Panc1 (cell line): Measurements from ENCODE around the gene CRLF1.

Experiments
- POLR2AphosphoS5 ChIP-seq: IDR thresholded peaks from 2 replicates; pipeline ENCODE4 v1.6.1; 2012; ENCODE audit warnings: mild to moderate bottlenecking, low read depth, low read length, moderate library complexity
- SIN3A ChIP-seq: IDR thresholded peaks from 2 replicates; pipeline ENCODE4 v1.6.1; 2012; ENCODE audit warnings: low read depth, mild to moderate bottlenecking, low read length, moderate library complexity, borderline replicate concordance; ENCODE audit not compliant: insufficient read depth
- TCF7L2 ChIP-seq: IDR thresholded peaks from 2 replicates; pipeline ENCODE4 v1.6.1; 2011; ENCODE audit warnings: mild to moderate bottlenecking, low read depth, low read length, inconsistent platforms
- TF ChIP-seq, protein P1 (sequence below): fragments of 450-650 bp; IDR thresholded peaks from 2 replicates; pipeline ENCODE4 v1.5.1; 2017; ENCODE audit warnings: mild to moderate bottlenecking
- TF ChIP-seq, protein P2 (sequence below), 2 experiments: IDR thresholded peaks; 2 replicates each; pipeline ENCODE4 v1.6.1; 2011 to 2012; ENCODE audit warnings: low read depth in 2 of 2, control low read depth in 1 of 2, low read length in 1 of 2, mild to moderate bottlenecking in 1 of 2, moderate library complexity in 1 of 2; ENCODE audit not compliant: insufficient read depth in 1 of 2

DNA sequence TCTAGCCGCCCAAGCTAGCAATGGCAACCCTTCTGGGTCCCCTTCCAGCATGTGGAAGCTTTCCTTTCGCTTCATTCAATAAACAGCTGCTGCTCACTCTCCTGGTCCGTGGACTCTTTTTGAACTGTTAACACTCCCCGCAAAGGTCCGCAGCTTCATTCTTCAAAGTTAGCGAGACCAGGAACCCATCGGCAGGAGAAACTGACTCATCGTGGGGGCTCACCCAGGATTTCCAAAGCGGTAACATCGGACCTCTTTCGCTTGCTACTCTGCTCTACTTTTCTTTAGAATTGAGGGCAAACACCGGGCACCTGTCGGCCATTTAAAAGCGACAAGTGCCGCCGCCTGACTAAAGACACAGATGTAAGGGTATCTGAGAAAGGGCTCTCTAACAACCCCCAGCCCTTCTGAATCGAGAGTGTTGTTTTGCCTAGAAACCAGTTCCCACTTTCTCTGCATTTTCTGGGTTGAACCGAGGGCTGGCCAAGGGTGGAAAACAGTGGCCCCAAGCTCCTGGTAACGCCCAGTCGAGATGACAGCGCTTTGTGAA lies 29.2 kb downstream of the CRLF1 start:
- TF ChIP-seq SIN3A (no peak), POLR2AphosphoS5 (no peak), TCF7L2 (no peak)
- TF ChIP-seq, protein P1, sequence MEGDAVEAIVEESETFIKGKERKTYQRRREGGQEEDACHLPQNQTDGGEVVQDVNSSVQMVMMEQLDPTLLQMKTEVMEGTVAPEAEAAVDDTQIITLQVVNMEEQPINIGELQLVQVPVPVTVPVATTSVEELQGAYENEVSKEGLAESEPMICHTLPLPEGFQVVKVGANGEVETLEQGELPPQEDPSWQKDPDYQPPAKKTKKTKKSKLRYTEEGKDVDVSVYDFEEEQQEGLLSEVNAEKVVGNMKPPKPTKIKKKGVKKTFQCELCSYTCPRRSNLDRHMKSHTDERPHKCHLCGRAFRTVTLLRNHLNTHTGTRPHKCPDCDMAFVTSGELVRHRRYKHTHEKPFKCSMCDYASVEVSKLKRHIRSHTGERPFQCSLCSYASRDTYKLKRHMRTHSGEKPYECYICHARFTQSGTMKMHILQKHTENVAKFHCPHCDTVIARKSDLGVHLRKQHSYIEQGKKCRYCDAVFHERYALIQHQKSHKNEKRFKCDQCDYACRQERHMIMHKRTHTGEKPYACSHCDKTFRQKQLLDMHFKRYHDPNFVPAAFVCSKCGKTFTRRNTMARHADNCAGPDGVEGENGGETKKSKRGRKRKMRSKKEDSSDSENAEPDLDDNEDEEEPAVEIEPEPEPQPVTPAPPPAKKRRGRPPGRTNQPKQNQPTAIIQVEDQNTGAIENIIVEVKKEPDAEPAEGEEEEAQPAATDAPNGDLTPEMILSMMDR: no peak
- TF ChIP-seq, protein P2, sequence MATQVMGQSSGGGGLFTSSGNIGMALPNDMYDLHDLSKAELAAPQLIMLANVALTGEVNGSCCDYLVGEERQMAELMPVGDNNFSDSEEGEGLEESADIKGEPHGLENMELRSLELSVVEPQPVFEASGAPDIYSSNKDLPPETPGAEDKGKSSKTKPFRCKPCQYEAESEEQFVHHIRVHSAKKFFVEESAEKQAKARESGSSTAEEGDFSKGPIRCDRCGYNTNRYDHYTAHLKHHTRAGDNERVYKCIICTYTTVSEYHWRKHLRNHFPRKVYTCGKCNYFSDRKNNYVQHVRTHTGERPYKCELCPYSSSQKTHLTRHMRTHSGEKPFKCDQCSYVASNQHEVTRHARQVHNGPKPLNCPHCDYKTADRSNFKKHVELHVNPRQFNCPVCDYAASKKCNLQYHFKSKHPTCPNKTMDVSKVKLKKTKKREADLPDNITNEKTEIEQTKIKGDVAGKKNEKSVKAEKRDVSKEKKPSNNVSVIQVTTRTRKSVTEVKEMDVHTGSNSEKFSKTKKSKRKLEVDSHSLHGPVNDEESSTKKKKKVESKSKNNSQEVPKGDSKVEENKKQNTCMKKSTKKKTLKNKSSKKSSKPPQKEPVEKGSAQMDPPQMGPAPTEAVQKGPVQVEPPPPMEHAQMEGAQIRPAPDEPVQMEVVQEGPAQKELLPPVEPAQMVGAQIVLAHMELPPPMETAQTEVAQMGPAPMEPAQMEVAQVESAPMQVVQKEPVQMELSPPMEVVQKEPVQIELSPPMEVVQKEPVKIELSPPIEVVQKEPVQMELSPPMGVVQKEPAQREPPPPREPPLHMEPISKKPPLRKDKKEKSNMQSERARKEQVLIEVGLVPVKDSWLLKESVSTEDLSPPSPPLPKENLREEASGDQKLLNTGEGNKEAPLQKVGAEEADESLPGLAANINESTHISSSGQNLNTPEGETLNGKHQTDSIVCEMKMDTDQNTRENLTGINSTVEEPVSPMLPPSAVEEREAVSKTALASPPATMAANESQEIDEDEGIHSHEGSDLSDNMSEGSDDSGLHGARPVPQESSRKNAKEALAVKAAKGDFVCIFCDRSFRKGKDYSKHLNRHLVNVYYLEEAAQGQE (IDR thresholded peaks at IDR 0.05; ENCODE audit: insufficient read depth in 1 of 2, low read depth in 2 of 2, low read length in 1 of 2): no peak
